ENCODE measurements around the gene CHIT1.

The CHIT1 gene

DNA sequence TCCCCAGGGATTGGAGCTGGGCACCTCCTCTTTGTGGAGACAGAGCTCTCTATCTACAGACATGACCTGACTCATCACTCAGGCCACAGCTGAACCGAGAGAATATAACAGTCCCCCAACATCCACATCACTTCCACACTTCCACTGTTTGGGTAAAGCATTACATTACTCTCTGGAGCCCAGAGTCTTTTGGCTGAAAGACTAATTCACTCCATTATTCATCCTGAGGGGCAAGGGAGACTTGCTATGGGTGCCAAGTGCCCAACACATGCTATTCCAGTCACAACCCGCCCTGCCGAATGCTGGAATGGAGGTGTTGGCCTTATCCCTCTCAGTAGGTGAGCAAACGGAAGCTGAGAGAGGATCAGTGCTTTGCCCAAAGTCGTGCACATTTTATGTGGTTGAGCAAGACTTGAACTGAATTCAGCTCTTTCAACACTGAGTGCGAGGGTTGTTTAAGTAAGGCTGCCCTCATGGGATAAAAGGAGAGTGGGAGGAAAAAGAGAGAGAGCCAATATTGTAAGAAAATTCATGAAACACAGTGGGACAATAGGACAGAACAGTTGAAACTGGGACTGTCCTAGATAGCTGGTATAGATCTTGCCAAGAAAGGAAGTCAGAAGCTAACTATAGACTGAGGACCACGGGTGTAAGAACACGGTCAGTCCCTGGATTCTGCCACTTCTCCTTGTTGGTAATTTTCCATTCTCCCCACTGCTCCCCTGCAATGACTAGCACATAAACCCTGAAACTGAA, 29.5 kb downstream of the CHIT1 start:
- TF ChIP-seq, protein P1, sequence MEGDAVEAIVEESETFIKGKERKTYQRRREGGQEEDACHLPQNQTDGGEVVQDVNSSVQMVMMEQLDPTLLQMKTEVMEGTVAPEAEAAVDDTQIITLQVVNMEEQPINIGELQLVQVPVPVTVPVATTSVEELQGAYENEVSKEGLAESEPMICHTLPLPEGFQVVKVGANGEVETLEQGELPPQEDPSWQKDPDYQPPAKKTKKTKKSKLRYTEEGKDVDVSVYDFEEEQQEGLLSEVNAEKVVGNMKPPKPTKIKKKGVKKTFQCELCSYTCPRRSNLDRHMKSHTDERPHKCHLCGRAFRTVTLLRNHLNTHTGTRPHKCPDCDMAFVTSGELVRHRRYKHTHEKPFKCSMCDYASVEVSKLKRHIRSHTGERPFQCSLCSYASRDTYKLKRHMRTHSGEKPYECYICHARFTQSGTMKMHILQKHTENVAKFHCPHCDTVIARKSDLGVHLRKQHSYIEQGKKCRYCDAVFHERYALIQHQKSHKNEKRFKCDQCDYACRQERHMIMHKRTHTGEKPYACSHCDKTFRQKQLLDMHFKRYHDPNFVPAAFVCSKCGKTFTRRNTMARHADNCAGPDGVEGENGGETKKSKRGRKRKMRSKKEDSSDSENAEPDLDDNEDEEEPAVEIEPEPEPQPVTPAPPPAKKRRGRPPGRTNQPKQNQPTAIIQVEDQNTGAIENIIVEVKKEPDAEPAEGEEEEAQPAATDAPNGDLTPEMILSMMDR (IDR thresholded peaks at IDR 0.05; ENCODE audit: insufficient read depth, missing control alignments) = no peak
- DNase-seq (ENCODE audit: insufficient read length, low spot score) = no peak

DNA sequence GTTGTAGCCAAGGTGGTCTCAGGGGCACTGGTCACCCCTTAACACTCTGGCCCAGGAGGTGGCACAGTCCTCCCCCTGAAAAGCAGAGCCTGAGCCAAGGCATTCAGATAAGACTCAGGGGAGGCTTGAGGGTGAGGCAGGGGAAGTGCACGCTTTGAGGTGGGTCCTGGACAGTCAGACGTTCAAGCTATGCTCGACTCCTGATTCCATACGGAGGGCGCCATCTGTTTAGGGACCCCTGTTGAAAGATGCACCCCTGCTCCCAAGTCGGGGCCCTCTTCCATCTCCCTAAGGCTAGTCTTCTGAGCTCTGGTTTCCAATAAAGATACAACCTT, 30.0 kb downstream of the CHIT1 start:
- DNase-seq (ENCODE audit: insufficient read length, low spot score) (no peak), FAIRE-seq (no peak)
- TF ChIP-seq, protein P1 (IDR thresholded peaks at IDR 0.05; ENCODE audit: insufficient read depth, missing control alignments) = no peak

More for the DNA sequence above, 29.5 kb downstream of the CHIT1 start:
- FAIRE-seq = no peak

DNA sequence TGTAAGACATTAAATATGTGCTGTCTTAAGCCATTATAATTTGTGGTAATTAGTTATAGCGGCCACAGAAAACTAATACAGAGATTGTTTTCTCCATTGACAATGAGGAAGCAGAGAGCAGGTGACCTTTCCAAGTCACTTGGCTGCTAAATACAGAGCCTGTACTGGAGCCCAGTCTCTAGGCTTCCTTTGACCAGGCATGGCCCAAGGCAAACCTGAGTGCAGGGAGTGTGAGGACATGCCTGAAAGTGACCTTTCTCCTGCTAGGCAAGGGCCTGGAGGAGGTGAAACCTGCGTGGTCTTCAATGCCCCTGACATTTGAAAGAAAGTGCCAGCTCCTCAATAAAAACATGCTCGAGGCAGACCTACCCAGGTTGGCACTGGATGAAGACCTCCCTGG, 30.5 kb downstream of the CHIT1 start:
- DNase-seq (ENCODE audit: insufficient read length, low spot score) (no peak), FAIRE-seq (no peak)
- TF ChIP-seq, protein P1 (IDR thresholded peaks at IDR 0.05; ENCODE audit: insufficient read depth, missing control alignments) = no peak

DNA sequence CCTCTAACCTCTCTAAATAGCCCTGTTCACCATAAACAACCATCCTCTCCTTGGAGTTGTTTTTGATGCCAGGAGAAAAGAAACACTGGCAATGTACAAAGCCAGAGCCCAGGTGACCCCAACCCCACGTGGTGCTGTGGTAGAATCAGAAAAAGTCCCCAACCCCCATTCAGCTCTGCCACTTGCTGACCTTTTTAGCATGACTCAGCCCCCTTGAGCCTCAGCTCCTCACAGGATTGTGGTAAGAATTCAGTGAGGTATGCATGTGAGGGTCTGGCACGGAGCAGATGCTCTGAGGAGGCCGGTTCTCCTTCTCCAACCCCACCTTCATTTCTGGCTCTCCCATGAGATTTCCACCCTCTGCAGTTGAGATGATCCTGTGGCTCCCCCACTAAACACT, 31.8 kb downstream of the CHIT1 start:
- TF ChIP-seq, protein P1 (IDR thresholded peaks at IDR 0.05; ENCODE audit: insufficient read depth, missing control alignments) = no peak
- DNase-seq (ENCODE audit: insufficient read length, low spot score) (no peak), FAIRE-seq (no peak)

DNA sequence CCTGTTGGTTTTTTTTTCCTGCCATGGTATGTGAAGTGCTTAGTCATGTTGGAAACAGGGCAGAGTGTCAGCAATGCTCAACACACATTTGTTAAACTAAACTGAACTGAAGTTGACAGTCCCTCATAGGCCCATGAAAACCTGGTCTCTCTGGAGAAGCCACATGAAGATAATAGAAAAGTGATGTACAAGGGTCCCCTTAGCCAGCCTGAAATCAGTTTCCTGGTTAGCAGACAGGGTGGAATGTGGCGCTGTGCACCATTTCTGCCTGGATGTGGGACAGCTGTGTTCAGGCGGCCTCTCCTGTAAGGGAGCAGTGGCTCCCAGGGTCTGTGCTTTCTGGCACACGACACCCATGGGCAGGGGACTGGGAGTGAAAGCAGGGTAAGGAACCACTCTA, 33.1 kb downstream of the CHIT1 start:
- DNase-seq (ENCODE audit: insufficient read length, low spot score) (no peak), FAIRE-seq (no peak)
- TF ChIP-seq, protein P1 (IDR thresholded peaks at IDR 0.05; ENCODE audit: insufficient read depth, missing control alignments) = no peak

DNA sequence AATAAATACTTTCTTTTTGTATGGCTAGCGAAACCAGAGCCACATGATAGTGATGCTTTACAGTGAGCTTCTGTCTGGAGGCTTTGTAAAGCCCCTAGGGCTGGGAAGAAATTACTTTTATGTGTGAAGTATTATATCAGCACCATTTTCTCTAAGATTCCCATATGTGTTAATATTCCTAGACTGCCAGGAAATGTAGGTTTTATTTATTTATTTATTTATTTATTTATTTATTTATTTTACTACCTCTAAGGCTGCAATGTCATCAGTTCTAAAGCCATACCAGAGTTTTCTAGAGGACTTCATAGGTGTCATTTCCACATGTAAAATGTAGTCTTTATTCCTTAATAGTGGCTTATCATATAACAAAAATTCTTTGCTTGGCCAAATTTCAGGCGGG, 38.5 kb downstream of the CHIT1 start:
- TF ChIP-seq, protein P1 (IDR thresholded peaks at IDR 0.05; ENCODE audit: insufficient read depth, missing control alignments) = no peak
- FAIRE-seq (no peak), DNase-seq (ENCODE audit: insufficient read length, low spot score) (no peak)

DNA sequence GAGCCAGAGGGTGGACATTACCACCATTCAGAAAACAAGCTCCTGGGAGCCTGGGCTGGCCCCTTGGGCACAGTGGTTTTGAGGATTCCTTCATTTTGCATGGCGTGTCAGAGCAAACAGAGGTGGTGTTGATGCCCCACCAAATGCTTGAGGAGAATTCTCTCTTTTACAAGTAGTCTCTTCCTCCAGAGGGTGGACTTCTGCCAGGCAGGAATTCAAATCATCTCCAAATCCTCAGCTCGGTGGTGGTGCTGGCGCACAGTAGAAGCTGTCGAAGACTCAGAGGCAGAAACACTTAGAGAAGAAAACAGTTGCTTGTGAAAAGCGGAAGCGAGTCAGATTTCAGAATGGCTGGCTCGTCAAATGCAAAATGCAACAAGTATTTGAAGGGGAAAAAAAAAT, 39.5 kb downstream of the CHIT1 start:
- TF ChIP-seq, protein P1 (IDR thresholded peaks at IDR 0.05; ENCODE audit: insufficient read depth, missing control alignments) = no peak
- no peak for DNase-seq (ENCODE audit: insufficient read length, low spot score)

More for the DNA sequence above, 39.5 kb downstream of the CHIT1 start:
- no peak for FAIRE-seq

Data from D721Med (cell line).